HUES6 (cell line): ENCODE measurements around the gene GIPC3.

Experiments
- H3K27ac ChIP-seq: 2 replicates; pipeline ENCODE4 v1.7.0; 2013; ENCODE audit warnings: low read depth, mild to moderate bottlenecking, low read length, inconsistent platforms
- H3K27me3 ChIP-seq: 2 replicates; pipeline ENCODE4 v1.6.1; 2013; ENCODE audit warnings: low read length; ENCODE audit not compliant: control insufficient read depth, insufficient read depth
- H3K36me3 ChIP-seq: 2 replicates; pipeline ENCODE4 v1.6.1; 2013; ENCODE audit warnings: low read length; ENCODE audit not compliant: control insufficient read depth, insufficient read depth
- H3K4me1 ChIP-seq: 2 replicates; pipeline ENCODE4 v1.6.1; 2013; ENCODE audit warnings: low read length; ENCODE audit not compliant: control insufficient read depth, insufficient read depth
- H3K4me3 ChIP-seq: 2 replicates; pipeline ENCODE4 v1.5.1; 2013; ENCODE audit warnings: low read depth, low read length
- H3K9ac ChIP-seq: one replicate; pipeline ENCODE4 v1.6.1; 2013; ENCODE audit warnings: mild to moderate bottlenecking, low read length
- H3K9me3 ChIP-seq: 2 replicates; pipeline ENCODE4 v1.6.1; 2013; ENCODE audit warnings: low read depth, low read length; ENCODE audit not compliant: control insufficient read depth, insufficient read depth

The GIPC3 gene

DNA sequence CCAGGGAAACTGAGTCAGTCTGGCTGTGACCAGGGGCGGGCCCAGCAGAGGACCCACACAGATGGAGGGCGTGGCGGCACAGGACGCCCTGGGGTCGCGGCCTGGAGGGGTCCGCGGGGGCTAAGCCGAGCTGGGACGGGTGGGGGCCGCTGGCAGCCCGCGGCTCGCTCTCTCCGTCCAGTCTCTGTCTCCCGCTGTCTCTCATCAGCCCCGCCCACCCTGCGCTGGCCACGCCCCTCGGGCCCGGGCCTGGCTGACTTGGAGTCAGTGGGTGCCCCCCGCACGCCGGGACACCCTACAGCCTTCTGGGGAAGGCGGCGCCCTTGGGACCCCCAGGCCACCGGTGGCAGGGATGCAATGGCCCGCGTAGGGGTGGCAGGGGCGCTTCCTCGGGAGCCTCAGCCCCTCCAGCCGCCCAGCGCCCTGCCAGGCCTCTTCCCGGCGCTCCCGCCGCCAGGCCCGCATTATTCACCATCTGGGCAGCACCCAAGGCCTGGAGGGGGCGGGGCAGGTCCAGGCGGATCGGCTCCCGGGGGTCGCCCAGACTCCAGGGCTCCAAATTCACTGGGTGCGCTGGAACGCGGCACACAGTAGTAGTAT is 21.5 kb downstream of the GIPC3 start, which contains the start of gene TBXA2R:
TBXA2R (minus strand) TSS at position 186 of the 600 bp plus-strand sequence. CDS start 6,241 bp downstream, outside the sequence.
- Histone ChIP-seq H3K9me3 (no peaks in the 10 kb centered on the region), H3K9ac (peak within 1 kb of the TSS; percentile 31), H3K4me3 (peak within 1 kb of the TSS; percentile 64), H3K4me1 (peaks cover 8% of the 10 kb centered on the region; the same call in 1 of the 2 replicates), H3K27ac (no peak within 1 kb of the TSS), H3K36me3 (peaks cover 20% of the 10 kb centered on the region), H3K27me3 (peaks cover 13% of the 10 kb centered on the region)

GRCh38 chr19:3607303-3608078 is 22.2 kb downstream of the GIPC3 start:
- Histone ChIP-seq H3K27ac (no peak overlapping the region), H3K9ac (peak overlapping the region; percentile 31), H3K36me3 (peaks cover 27% of the 10 kb centered on the region), H3K27me3 (peaks cover 13% of the 10 kb centered on the region), H3K4me1 (peaks cover 8% of the 10 kb centered on the region; the same call in 1 of the 2 replicates), H3K4me3 (peak overlapping the region; percentile 64), H3K9me3 (no peaks in the 10 kb centered on the region)

DNA sequence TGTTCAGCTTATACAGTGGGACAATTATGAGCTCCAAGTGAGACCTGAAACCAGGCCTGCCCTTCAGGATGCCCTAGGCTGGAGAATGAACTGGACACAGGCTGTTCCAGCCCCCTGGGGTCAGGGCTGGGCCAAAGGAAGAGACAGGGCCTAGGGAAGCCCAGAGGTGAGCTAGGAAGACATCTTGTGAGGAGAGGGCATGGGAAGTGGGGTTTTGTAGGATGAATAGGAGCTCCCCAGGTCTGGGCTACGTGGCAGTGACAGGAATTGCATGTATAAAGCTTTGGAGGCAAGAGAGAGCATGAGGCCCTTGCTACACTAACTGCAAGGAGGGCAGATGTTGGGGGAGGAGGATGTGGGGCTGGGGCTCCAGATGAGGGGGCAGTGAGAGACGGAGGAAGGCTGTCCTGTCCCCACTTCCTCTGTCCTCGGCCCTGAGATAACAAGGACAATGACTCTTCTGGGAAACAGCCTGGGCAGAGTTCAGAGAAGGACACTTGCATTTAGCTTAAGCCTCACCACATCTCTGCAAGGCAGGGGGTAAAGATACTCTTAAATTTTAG is 22.9 kb downstream of the GIPC3 start:
- H3K4me3 ChIP-seq: peak overlapping the region; percentile 64; the same call in 1 of the 2 replicates
- H3K36me3 ChIP-seq: peaks cover 32% of the 10 kb centered on the region
- peak overlapping the region; percentile 2 for H3K9ac ChIP-seq

DNA sequence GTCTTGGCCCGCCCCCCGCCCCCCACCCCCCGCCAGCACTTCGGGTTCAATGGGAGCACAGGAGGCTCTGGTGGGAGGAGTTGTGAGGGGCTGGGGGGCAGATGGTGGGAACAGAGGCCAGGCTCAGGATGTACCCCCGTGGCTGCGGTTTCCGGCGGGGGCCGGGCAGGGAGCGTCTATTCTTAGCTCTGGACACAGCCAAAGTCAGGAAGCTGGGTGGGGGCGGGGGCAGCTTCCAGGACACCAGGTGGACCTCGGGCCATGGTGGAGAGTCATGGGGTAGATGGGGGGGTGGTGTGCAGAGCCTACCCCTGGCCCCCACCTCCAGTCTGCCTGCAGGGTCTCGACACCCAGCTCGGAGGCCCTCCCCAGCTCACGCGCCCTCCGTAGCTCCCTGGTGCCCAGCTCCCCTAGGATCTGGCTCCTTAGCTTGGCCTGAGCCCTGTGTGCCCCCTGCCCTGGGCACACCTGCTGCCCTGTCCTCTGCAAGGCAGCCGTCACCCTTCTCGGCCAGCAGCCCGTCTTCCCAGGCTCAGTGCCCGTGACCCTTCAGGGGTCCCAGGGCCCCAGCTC is 23.6 kb downstream of the GIPC3 start:
- H3K4me3 ChIP-seq: no peak overlapping the region
- no peaks in the 10 kb centered on the region for H3K9me3 ChIP-seq
- peaks cover 13% of the 10 kb centered on the region for H3K27me3 ChIP-seq
- peaks cover 8% of the 10 kb centered on the region; the same call in 1 of the 2 replicates for H3K4me1 ChIP-seq
- peaks cover 35% of the 10 kb centered on the region for H3K36me3 ChIP-seq
- no peak overlapping the region for H3K27ac ChIP-seq
- no peak overlapping the region for H3K9ac ChIP-seq

More for the DNA sequence above, 22.9 kb downstream of the GIPC3 start:
- H3K9me3 ChIP-seq: no peaks in the 10 kb centered on the region
- H3K4me1 ChIP-seq: peaks cover 8% of the 10 kb centered on the region; the same call in 1 of the 2 replicates
- no peak overlapping the region for H3K27ac ChIP-seq
- peaks cover 13% of the 10 kb centered on the region for H3K27me3 ChIP-seq

DNA sequence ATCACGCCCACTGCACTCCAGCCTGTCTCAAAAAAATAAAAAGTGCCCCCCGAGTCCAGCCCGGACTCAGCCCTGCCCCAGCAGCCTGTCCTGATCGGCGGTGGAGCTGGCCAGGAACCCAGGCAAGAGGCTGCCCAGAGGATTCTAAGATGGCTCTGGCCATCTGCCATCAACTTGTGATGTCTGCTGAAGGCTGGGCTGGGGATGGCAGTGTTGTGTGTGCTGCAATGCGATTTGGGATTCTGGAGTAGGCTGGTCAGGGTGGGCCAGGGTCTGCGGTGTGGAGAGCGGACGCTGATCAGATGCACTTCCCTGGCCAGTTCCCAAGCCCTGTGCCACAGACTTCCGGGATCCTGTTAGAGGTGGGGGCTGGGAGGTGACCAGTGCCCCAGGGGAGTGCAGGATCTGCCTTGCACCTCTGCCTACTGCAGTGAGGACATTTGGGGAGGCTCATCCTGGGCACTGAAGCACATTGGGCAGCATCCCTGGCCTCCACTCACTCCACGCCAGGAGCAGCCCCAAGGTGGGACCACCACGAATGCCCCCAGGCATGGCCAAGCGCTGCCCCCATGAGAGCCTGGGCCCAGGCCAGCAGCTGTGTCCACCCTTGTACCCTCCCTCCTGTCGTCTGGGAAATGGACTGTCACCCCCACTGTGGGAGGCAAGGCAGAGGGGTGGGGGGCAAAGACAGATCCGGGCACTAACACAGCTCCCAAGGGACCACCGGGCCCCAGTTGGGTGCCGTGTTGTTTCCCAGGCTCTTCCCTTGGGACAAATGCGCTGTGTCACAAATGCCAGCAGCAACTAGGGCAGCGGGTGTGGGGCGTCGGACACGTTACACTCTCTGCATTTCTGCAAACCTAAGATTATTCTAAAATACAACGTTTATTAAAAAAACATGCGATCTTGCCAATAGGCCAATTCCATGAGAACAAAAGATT is 24.8 kb downstream of the GIPC3 start:
- Histone ChIP-seq H3K4me1 (peaks cover 8% of the 10 kb centered on the region; the same call in 1 of the 2 replicates), H3K36me3 (peaks cover 40% of the 10 kb centered on the region), H3K9ac (no peak overlapping the region), H3K27ac (no peak overlapping the region), H3K4me3 (no peak overlapping the region), H3K9me3 (no peaks in the 10 kb centered on the region), H3K27me3 (peaks cover 12% of the 10 kb centered on the region)

DNA sequence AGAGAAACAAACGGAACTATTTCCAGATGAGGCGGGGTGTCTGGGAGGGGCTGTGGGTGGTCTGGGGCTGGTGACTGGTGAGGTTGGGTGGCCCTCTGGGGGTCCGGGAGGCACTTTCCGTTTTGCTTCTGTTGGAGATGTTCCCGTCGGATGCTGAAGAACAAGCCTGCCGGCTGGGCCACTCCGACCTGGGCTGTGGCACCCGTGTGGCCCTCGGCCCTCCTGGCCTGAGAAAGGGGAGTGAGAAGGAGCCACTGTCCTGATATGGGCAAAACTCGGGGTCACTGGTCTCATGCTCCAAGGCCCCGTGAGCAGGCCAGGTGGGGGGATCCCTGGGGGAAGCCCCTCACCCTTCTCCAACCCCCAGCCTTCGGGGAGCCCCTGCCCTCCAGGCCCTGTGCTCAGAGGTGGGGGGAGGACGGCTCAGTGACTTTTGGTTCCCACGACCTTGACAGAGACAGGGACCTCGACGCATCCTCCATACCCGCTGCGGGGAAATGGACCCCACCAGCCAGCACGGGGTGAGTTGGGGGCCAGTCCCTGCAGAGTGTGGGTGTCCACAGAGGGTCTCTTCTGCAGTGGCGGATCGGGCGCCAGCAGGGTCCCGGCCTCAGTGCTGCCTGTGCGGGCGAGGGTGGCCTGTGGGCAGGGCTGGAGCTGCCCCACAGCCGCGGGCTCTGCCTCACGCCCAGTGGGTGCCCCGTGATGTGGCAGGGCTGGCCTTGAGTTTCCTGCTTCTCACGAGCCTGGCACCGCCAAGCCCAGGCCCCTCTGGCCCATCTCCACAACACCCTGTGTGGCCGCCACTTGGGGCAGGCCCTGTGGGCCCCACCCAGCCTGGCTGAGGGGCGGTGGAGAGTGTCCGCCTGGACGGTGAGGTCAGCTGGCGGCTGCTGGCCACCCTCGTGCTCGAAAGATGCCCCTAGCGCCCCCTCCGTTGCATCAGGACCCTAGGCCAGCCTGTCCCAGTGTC is 25.8 kb downstream of the GIPC3 start:
- Histone ChIP-seq H3K9me3 (no peaks in the 10 kb centered on the region), H3K27ac (no peak overlapping the region), H3K4me1 (peaks cover 8% of the 10 kb centered on the region; the same call in 1 of the 2 replicates), H3K4me3 (no peak overlapping the region), H3K36me3 (peaks cover 48% of the 10 kb centered on the region), H3K27me3 (peaks cover 2% of the 10 kb centered on the region), H3K9ac (no peak overlapping the region)

DNA sequence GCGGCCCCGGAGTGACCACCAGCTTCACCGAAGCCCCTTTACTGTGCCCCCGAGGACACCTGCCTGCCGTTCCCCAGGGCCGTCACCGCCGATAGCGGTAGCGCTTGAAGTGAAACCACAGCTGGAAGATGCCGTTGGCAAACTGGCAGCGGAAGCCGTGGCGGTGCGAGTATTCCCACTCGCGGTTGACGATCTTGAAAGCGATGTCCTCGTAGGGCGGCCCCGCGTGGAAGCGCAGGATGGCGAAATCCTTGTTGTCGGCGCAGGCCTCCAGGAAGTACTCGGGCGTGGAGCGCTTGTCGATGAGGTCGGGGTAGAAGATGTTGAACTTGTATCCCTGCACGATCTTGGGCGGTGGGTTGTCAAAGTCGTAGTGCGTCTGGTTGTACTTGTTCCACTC is 26.6 kb downstream of the GIPC3 start:
- Histone ChIP-seq H3K4me3 (no peak overlapping the region), H3K4me1 (peaks cover 8% of the 10 kb centered on the region; the same call in 1 of the 2 replicates), H3K27ac (no peak overlapping the region), H3K9ac (no peak overlapping the region), H3K27me3 (no peaks in the 10 kb centered on the region), H3K9me3 (no peaks in the 10 kb centered on the region), H3K36me3 (peaks cover 49% of the 10 kb centered on the region)

GRCh38 chr19:3612330-3612729 is 27.1 kb downstream of the GIPC3 start:
- Histone ChIP-seq H3K9ac (no peak overlapping the region), H3K9me3 (no peaks in the 10 kb centered on the region), H3K4me3 (no peak overlapping the region), H3K27ac (no peak overlapping the region), H3K36me3 (peaks cover 54% of the 10 kb centered on the region), H3K4me1 (peaks cover 8% of the 10 kb centered on the region; the same call in 1 of the 2 replicates), H3K27me3 (no peaks in the 10 kb centered on the region)

GRCh38 chr19:3612901-3613741 is 27.8 kb downstream of the GIPC3 start:
- no peak overlapping the region for H3K4me3 ChIP-seq
- no peaks in the 10 kb centered on the region for H3K27me3 ChIP-seq
- H3K36me3 ChIP-seq: peaks cover 55% of the 10 kb centered on the region
- H3K27ac ChIP-seq: no peak overlapping the region
- no peaks in the 10 kb centered on the region for H3K9me3 ChIP-seq
- peaks cover 4% of the 10 kb centered on the region; the same call in 1 of the 2 replicates for H3K4me1 ChIP-seq
- no peak overlapping the region for H3K9ac ChIP-seq
